Osteocyte (in vitro differentiated cells): ENCODE data around the gene CTNNBL1. TPM values are rescaled to one million over a fixed set of nuclear protein-coding genes. Genes with fewer than 3 reads are reported as not detected.

Experiments used
- DNase-seq: peaks from one replicate; pipeline ENCODE4 v3.0.0; 2021; ENCODE audit warnings: mixed read lengths; ENCODE audit not compliant: unreplicated experiment; ENCODE audit errors: extremely low spot score
- H3K27ac Mint-ChIP-seq: one replicate; pipeline ENCODE4 v1.8.0; 2021; ENCODE audit warnings: mild to moderate bottlenecking, mixed read lengths; ENCODE audit not compliant: unreplicated experiment
- H3K27me3 Mint-ChIP-seq: one replicate; pipeline ENCODE4 v1.8.0; 2021; ENCODE audit warnings: mixed read lengths; ENCODE audit not compliant: unreplicated experiment
- H3K36me3 Mint-ChIP-seq: one replicate; pipeline ENCODE4 v1.8.0; 2021; ENCODE audit warnings: mixed read lengths; ENCODE audit not compliant: unreplicated experiment
- H3K4me1 Mint-ChIP-seq: one replicate; pipeline ENCODE4 v1.8.0; 2021; ENCODE audit warnings: mixed read lengths; ENCODE audit not compliant: unreplicated experiment
- H3K4me3 Mint-ChIP-seq: one replicate; pipeline ENCODE4 v1.8.0; 2021; ENCODE audit warnings: mild to moderate bottlenecking, moderate library complexity, mixed read lengths; ENCODE audit not compliant: unreplicated experiment
- H3K9me3 Mint-ChIP-seq: one replicate; pipeline ENCODE4 v1.8.0; 2021; ENCODE audit warnings: mixed read lengths; ENCODE audit not compliant: unreplicated experiment
- total RNA-seq: library from RNA; stranded (reverse); gene quantifications from 2 replicates; pipeline ENCODE4 v1.2.1, GENCODE V29; 2021
- TF ChIP-seq, protein P1 (sequence below): fragments of 200-600 bp; sonication (generic); IDR thresholded peaks from 2 replicates; pipeline ENCODE4 v1.5.0; 2021; ENCODE audit warnings: antibody characterized with exemption, mild to moderate bottlenecking, moderate library complexity

The CTNNBL1 gene
- total RNA-seq, 1 donor from 2014 or later: 43.4 TPM

DNA sequence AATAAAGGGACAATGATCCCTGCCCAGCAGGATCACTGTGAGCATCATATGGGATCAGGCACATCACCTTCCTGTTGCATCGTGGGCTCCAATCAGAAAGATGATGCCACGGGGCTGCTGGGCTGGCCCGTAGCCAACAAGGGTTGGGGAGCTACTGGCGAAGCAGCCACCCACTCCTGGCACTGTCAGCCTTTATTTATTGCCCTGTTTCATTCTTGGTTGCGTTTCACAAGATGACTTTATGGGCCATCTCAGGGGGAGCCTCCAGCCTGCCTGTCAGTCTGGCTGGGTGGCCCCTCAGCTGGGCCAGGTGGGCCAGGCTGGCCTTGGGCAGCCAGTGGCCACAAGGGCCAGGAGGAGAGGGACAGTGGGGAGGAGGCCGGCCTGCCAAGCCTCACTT lies 226.4 kb downstream of the CTNNBL1 start:
- Mint-ChIP-seq H3K27ac (no peak overlapping the region), H3K9me3 (no peaks in the 10 kb centered on the region), H3K4me3 (no peak overlapping the region), H3K27me3 (peaks cover 3% of the 10 kb centered on the region), H3K36me3 (no peaks in the 10 kb centered on the region), H3K4me1 (peaks cover 33% of the 10 kb centered on the region)
- no peak for DNase-seq
- TF ChIP-seq, protein P1, sequence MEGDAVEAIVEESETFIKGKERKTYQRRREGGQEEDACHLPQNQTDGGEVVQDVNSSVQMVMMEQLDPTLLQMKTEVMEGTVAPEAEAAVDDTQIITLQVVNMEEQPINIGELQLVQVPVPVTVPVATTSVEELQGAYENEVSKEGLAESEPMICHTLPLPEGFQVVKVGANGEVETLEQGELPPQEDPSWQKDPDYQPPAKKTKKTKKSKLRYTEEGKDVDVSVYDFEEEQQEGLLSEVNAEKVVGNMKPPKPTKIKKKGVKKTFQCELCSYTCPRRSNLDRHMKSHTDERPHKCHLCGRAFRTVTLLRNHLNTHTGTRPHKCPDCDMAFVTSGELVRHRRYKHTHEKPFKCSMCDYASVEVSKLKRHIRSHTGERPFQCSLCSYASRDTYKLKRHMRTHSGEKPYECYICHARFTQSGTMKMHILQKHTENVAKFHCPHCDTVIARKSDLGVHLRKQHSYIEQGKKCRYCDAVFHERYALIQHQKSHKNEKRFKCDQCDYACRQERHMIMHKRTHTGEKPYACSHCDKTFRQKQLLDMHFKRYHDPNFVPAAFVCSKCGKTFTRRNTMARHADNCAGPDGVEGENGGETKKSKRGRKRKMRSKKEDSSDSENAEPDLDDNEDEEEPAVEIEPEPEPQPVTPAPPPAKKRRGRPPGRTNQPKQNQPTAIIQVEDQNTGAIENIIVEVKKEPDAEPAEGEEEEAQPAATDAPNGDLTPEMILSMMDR: no peak

GRCh38 chr20:37920679-37921322 lies 227.0 kb downstream of the CTNNBL1 start:
- Mint-ChIP-seq H3K27ac (no peak overlapping the region), H3K4me3 (no peak overlapping the region), H3K9me3 (no peaks in the 10 kb centered on the region), H3K27me3 (peaks cover 3% of the 10 kb centered on the region), H3K4me1 (peaks cover 30% of the 10 kb centered on the region), H3K36me3 (no peaks in the 10 kb centered on the region)
- DNase-seq: no peak
- TF ChIP-seq, protein P1: no peak

GRCh38 chr20:37921341-37921929 lies 227.6 kb downstream of the CTNNBL1 start:
- H3K4me3 Mint-ChIP-seq: no peak overlapping the region
- DNase-seq: no peak
- H3K9me3 Mint-ChIP-seq: no peaks in the 10 kb centered on the region
- H3K4me1 Mint-ChIP-seq: peaks cover 25% of the 10 kb centered on the region
- H3K27me3 Mint-ChIP-seq: peaks cover 3% of the 10 kb centered on the region
- no peak overlapping the region for H3K27ac Mint-ChIP-seq
- TF ChIP-seq, protein P1: no peak
- no peaks in the 10 kb centered on the region for H3K36me3 Mint-ChIP-seq

Other genes starting within 250 kb of the CTNNBL1 start
- 14.7 and 14.9 TPM in 2 replicates for gene NNAT, start 172.8 kb upstream of the CTNNBL1 start, total RNA-seq
- gene BLCAP, start 166.2 kb upstream of the CTNNBL1 start, total RNA-seq: 71.9 and 74.5 TPM in 2 replicates
- 14.6 and 14.7 TPM in 2 replicates for gene VSTM2L, start 209.1 kb downstream of the CTNNBL1 start, total RNA-seq